ENCODE data around the gene ABCA13. TPM values are rescaled to one million over a fixed set of nuclear protein-coding genes. Genes with fewer than 3 reads are reported as not detected.

ABCA13 gene
- total RNA-seq, 1 experiment from 2014 or later: not detected

- no peaks in the 10 kb centered on the region for H3K9me2 ChIP-seq (ENCODE audit: insufficient read depth)
- TF ChIP-seq ELF1 (IDR thresholded peaks at IDR 0.05; ENCODE audit: borderline replicate concordance, low read depth): no peak
- TF ChIP-seq, protein P1, sequence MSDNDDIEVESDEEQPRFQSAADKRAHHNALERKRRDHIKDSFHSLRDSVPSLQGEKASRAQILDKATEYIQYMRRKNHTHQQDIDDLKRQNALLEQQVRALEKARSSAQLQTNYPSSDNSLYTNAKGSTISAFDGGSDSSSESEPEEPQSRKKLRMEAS (IDR thresholded peaks at IDR 0.05): no peak
- H3K4me3 ChIP-seq (replicated peaks in 1 of 2; ENCODE audit: low read depth in 1 of 2, low read length in 2 of 2): no peak overlapping the region
- no peaks in the 10 kb centered on the region for H3K36me3 ChIP-seq (ENCODE audit: control insufficient read depth in 1 of 2, insufficient read depth in 2 of 2, low read length in 2 of 2)
- no peaks in the 10 kb centered on the region for H4K20me1 ChIP-seq (ENCODE audit: insufficient read depth)
- intact Hi-C loops (cut with micrococcal nuclease): no loop called here
- H3K27ac ChIP-seq (ENCODE audit: low read depth, low read length): no peak overlapping the region
- H3K79me2 ChIP-seq (ENCODE audit: insufficient read depth, low read length): no peaks in the 10 kb centered on the region
- H3K9ac ChIP-seq (ENCODE audit: low read length): no peak overlapping the region
- no peak for DNase-seq (ENCODE audit: low read depth, low spot score)
- no peaks in the 10 kb centered on the region for H3K9me3 ChIP-seq (ENCODE audit: control insufficient read depth in 1 of 2, insufficient read depth in 1 of 2, low read depth in 1 of 2, low read length in 2 of 2)
- CTCF ChIA-PET: interaction anchor here (1.7 kb wide), 1 partner anchor 13 kb away, joined by 4 read pairs; no protein-coding TSS in a partner anchor
- no peak overlapping the region for H3K4me2 ChIP-seq (ENCODE audit: low read length)
- peaks cover 7% of the 10 kb centered on the region in 2 experiments; a peak in 2 of 4 replicates for H3K4me1 ChIP-seq (ENCODE audit: control insufficient read depth in 1 of 2, insufficient read depth in 2 of 2, low read length in 2 of 2)
- no TSS peak for BruUV-seq (replicated peaks)
- POLR2A ChIA-PET: no interaction called here
- ATAC-seq: no peak
- no peaks in the 10 kb centered on the region for H3K27me3 ChIP-seq (ENCODE audit: insufficient read depth, low read length)
- RAD21 ChIA-PET (ENCODE audit: low non-redundant PET in 1 of 2, low total read pairs in 2 of 2, uncharacterized antibody in 2 of 2, unreplicated experiment in 2 of 2): no interaction called here
- no peak overlapping the region for H2AFZ ChIP-seq (ENCODE audit: low read depth, low read length, poor library complexity, severe bottlenecking)
Observed at GRCh38 chr7:48141521-48141920, 29.7 kb upstream of the ABCA13 start.

DNA sequence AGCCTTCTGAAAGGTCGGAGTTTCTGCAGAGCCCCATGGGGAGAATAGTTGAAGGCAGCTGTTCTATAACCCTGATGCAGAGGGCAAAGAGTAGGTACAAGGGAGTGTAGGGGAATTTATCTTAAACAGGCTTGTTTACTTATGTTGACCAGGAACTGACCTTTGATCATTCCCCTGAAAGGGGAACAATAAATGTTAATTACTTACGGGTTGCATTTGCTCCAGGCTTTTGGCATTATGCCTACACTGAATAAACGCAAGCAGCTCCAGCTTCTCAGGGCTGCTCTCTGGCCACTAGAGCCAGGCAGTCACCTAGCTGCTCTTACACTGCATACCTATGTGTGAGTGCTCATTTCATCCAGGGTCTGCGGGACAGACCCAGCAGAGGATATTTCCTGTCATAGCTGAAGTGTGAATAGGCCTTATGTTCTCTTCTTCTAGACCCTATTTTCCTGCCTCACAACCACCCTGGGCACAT lies 26.9 kb upstream of the ABCA13 start:
- Histone ChIP-seq H3K4me2 (ENCODE audit: low read length) (no peak overlapping the region), H4K20me1 (ENCODE audit: insufficient read depth) (no peaks in the 10 kb centered on the region), H3K9me3 (ENCODE audit: control insufficient read depth in 1 of 2, insufficient read depth in 1 of 2, low read depth in 1 of 2, low read length in 2 of 2) (no peaks in the 10 kb centered on the region), H3K79me2 (ENCODE audit: insufficient read depth, low read length) (no peaks in the 10 kb centered on the region), H3K36me3 (ENCODE audit: control insufficient read depth in 1 of 2, insufficient read depth in 2 of 2, low read length in 2 of 2) (no peaks in the 10 kb centered on the region), H3K27me3 (ENCODE audit: insufficient read depth, low read length) (peaks cover 9% of the 10 kb centered on the region), H3K9me2 (ENCODE audit: insufficient read depth) (no peaks in the 10 kb centered on the region), H3K27ac (ENCODE audit: low read depth, low read length) (no peak overlapping the region), H3K4me3 (replicated peaks in 1 of 2; ENCODE audit: low read depth in 1 of 2, low read length in 2 of 2) (no peak overlapping the region), H3K9ac (ENCODE audit: low read length) (no peak overlapping the region), H3K4me1 (ENCODE audit: control insufficient read depth in 1 of 2, insufficient read depth in 2 of 2, low read length in 2 of 2) (peaks cover 7% of the 10 kb centered on the region in 2 experiments; a peak in 2 of 4 replicates), H2AFZ (ENCODE audit: low read depth, low read length, poor library complexity, severe bottlenecking) (no peak overlapping the region)
- no TSS peak for BruUV-seq (replicated peaks)
- intact Hi-C loops (cut with micrococcal nuclease): no loop called here
- no peak for DNase-seq (ENCODE audit: low read depth, low spot score)
- RAD21 ChIA-PET (ENCODE audit: low non-redundant PET in 1 of 2, low total read pairs in 2 of 2, uncharacterized antibody in 2 of 2, unreplicated experiment in 2 of 2): no interaction called here
- CTCF ChIA-PET: no interaction called here
- POLR2A ChIA-PET: no interaction called here
- TF ChIP-seq SIN3A (IDR thresholded peaks at IDR 0.05; ENCODE audit: low read depth): no peak
- TF ChIP-seq ZFX (IDR thresholded peaks at IDR 0.05): no peak
- no peak for TF ChIP-seq EZH2 (IDR thresholded peaks at IDR 0.05)
- no peak for TF ChIP-seq ZBTB33 (IDR thresholded peaks at IDR 0.05; ENCODE audit: extremely low read depth, insufficient replicate concordance, low read length)
- TF ChIP-seq SP1 (IDR thresholded peaks at IDR 0.05; ENCODE audit: low read depth): no peak
- TF ChIP-seq ATF3 (IDR thresholded peaks at IDR 0.05): no peak
- TF ChIP-seq SRF (IDR thresholded peaks at IDR 0.05; ENCODE audit: low read depth): no peak
- no peak for TF ChIP-seq EZH2phosphoT487 (IDR thresholded peaks at IDR 0.05; ENCODE audit: borderline replicate concordance)
- TF ChIP-seq TCF7L2 (IDR thresholded peaks at IDR 0.05; ENCODE audit: borderline replicate concordance, extremely low read depth, insufficient read depth, insufficient read length): no peak
- no peak for TF ChIP-seq CTCF (IDR thresholded peaks at IDR 0.05 in 2 of 3, conservative IDR thresholded peaks at IDR 0.05 in 1 of 3; ENCODE audit: borderline replicate concordance in 1 of 3, insufficient read depth in 1 of 3, low read depth in 2 of 3, low read length in 2 of 3)
- TF ChIP-seq EGR1 (IDR thresholded peaks at IDR 0.05; ENCODE audit: low read depth): no peak
- TF ChIP-seq YY1 (IDR thresholded peaks at IDR 0.05; ENCODE audit: extremely low read depth, insufficient replicate concordance, low read depth, low read length): no peak
- no peak for TF ChIP-seq POLR2AphosphoS5 (IDR thresholded peaks at IDR 0.05; ENCODE audit: low read depth, low read length)
- no peak for TF ChIP-seq FOSL1 (IDR thresholded peaks at IDR 0.05; ENCODE audit: low read depth)
- no peak for TF ChIP-seq POLR2A (IDR thresholded peaks at IDR 0.05; ENCODE audit: borderline replicate concordance, extremely low read depth, insufficient read depth, insufficient read length)
- TF ChIP-seq CEBPB (IDR thresholded peaks at IDR 0.05; ENCODE audit: low read depth): no peak
- TF ChIP-seq JUND (IDR thresholded peaks at IDR 0.05): no peak
- no peak for ATAC-seq
